IPS-NIHi11 (cell line): Measurements from ENCODE around the gene ZNF155.

Experiments used
- DNase-seq: peaks from one replicate; pipeline ENCODE4 v3.0.0; 2012; ENCODE audit warnings: mixed read lengths, low spot score

The ZNF155 gene

GRCh38 chr19:44003461-44004009 lies 19.5 kb downstream of the ZNF155 start:
- peak; percentile 12 for DNase-seq

- no peak for DNase-seq
Measured at GRCh38 chr19:44005973-44006372, 22.0 kb downstream of the ZNF155 start.

GRCh38 chr19:44007473-44007872 lies 23.5 kb downstream of the ZNF155 start:
- DNase-seq, result no peak

GRCh38 chr19:44010468-44010867 lies 26.5 kb downstream of the ZNF155 start:
- no peak for DNase-seq

- no peak for DNase-seq
Measured at GRCh38 chr19:44019498-44019897, 35.5 kb downstream of the ZNF155 start.

GRCh38 chr19:44021221-44021620 lies 37.2 kb downstream of the ZNF155 start:
- no peak for DNase-seq

GRCh38 chr19:44024900-44025216 lies 40.9 kb downstream of the ZNF155 start:
- no peak for DNase-seq

GRCh38 chr19:44025217-44025936 lies 41.4 kb downstream of the ZNF155 start, which contains the start of gene ZNF222:
Gene ZNF222, plus strand, starts transcription at chr19:44025379. Its CDS starts 58 bp downstream, at chr19:44025437.
- peak; percentile 79 for DNase-seq

- DNase-seq, result no peak
Measured at GRCh38 chr19:44026622-44027021, 42.6 kb downstream of the ZNF155 start.

- no peak for DNase-seq
Measured at GRCh38 chr19:44032001-44032610, 48.1 kb downstream of the ZNF155 start.

- no peak for DNase-seq
Measured at GRCh38 chr19:44042147-44042546, 58.2 kb downstream of the ZNF155 start.
